22Rv1 (cell line): ENCODE data around the gene CLEC9A.
"Not testable (repeated sequence)": the region's sequence is repeated elsewhere in the genome, so short reads cannot be mapped to it uniquely, and the experiment has no call there.

Source experiments
- H3K27ac ChIP-seq: fragments of 450-650 bp; 2 replicates; pipeline ENCODE4 v1.5.1; 2017
- CTCF ChIP-seq: fragments of 450-650 bp; IDR thresholded peaks from 2 replicates; pipeline ENCODE4 v1.5.1; 2017; ENCODE audit warnings: mild to moderate bottlenecking
- ZFX ChIP-seq: fragments of 450-650 bp; IDR thresholded peaks from 2 replicates; pipeline ENCODE4 v1.6.1; 2017; ENCODE audit warnings: antibody characterized with exemption, borderline replicate concordance

The CLEC9A gene

GRCh38 chr12:10016881-10017280 lies 13.6 kb upstream of the CLEC9A start:
- H3K27ac ChIP-seq = no peak overlapping the region
- TF ChIP-seq ZFX (no peak), CTCF (no peak)

- TF ChIP-seq CTCF = no peak
- no peak for TF ChIP-seq ZFX
- no peak overlapping the region for H3K27ac ChIP-seq
These were observed 12.1 kb upstream of the CLEC9A start for GRCh38 chr12:10018386-10018785.

GRCh38 chr12:10021342-10021741 lies 9.1 kb upstream of the CLEC9A start:
- TF ChIP-seq ZFX = no peak
- TF ChIP-seq CTCF = no peak
- H3K27ac ChIP-seq = no peak overlapping the region

- H3K27ac ChIP-seq = no peak overlapping the region
- TF ChIP-seq CTCF (no peak), ZFX (no peak)
These were observed 5.2 kb upstream of the CLEC9A start for GRCh38 chr12:10025236-10025635.

- not testable (repeated sequence) for H3K27ac ChIP-seq
These were observed 3.8 kb upstream of the CLEC9A start for GRCh38 chr12:10026666-10027065.

GRCh38 chr12:10027311-10027710 lies 3.2 kb upstream of the CLEC9A start:
- TF ChIP-seq ZFX = no peak
- TF ChIP-seq CTCF = no peak
- no peak overlapping the region for H3K27ac ChIP-seq

- H3K27ac ChIP-seq = no peak overlapping the region
- TF ChIP-seq CTCF = no peak
- no peak for TF ChIP-seq ZFX
These were observed 2.8 kb upstream of the CLEC9A start for GRCh38 chr12:10027721-10028120.

GRCh38 chr12:10031321-10031720 lies 839 bp downstream of the CLEC9A start:
- no peak for TF ChIP-seq ZFX
- TF ChIP-seq CTCF = no peak
- H3K27ac ChIP-seq = no peak overlapping the region
